GOT3 (cell line): ENCODE results near the gene MREG.
"Not testable (repeated sequence)": the region's sequence is repeated elsewhere in the genome, so short reads cannot be mapped to it uniquely, and the experiment has no call there.

ENCODE experiments used
- DNase-seq: peaks from one replicate; lab custom pipeline; 2025; ENCODE audit warnings: mixed read lengths; lab: John Stamatoyannopoulos, UW

The MREG gene

DNA sequence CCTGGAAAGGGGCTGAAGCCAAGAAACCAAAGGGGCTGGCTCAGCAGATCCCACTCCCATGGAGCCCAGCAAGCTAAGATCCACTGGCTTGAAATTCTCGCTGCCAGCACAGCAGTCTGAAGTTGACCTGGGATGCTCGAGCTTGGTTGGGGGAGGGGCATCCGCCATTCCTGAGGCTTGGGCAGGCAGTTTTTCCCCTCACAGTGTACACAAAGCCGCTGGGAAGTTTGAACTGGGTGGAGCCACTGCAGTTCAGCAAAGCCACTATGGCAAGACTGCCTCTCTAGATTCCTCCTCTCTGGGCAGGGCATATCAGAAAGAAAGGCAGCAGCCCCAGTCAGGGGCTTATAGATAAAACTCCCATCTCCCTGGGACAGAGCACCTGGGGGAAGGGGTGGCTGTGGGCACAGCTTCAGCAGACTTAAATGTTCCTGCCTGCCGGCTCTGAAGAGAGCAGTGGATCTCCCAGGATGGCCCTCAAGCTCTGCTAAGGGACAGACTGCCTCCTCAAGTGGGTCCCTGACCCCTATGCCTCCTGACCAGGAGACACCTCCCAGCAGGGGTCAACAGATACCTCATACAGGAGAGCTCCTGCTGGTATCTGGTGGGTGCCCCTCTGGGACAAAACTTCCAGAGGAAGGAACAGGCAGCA, 24.7 kb downstream of the MREG start:
- not testable (repeated sequence) for DNase-seq

DNA sequence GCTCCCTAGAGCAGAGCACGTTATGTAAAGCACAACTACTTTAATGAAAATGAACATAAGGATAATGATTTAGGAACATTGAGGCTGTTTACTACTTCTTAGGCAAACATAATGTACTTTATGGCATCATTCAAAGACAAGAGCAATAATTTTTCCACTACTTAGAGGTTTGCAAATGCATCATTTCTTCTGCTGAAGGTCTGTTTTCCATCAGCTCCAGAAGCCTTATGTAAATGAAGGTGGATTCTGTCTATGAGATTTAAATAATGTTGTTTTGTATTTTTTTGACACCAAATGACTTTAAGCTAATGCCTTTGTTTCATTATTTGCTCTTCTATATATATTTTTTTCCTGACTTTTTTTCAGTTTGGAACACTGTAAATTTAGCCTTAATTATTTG, 28.1 kb downstream of the MREG start:
- DNase-seq, result no peak

DNA sequence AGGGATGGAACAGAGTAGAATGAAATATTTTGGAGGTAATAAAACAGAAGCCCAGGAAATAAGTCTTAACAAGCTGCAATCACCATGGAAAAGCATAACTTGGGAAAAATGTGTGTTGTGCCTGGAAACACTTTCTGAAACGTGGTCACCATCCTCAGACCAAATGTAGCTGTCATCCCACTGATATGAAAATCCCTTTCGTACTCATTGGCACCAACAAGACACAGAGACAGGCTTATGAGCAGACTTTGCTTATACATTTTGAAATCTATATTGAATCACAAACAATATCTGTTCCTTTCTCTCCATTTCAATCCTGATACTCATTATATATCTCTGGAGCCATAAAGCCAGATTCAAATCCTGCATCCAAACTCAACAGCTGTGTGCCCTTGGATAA, 28.7 kb downstream of the MREG start:
- DNase-seq, result no peak

DNA sequence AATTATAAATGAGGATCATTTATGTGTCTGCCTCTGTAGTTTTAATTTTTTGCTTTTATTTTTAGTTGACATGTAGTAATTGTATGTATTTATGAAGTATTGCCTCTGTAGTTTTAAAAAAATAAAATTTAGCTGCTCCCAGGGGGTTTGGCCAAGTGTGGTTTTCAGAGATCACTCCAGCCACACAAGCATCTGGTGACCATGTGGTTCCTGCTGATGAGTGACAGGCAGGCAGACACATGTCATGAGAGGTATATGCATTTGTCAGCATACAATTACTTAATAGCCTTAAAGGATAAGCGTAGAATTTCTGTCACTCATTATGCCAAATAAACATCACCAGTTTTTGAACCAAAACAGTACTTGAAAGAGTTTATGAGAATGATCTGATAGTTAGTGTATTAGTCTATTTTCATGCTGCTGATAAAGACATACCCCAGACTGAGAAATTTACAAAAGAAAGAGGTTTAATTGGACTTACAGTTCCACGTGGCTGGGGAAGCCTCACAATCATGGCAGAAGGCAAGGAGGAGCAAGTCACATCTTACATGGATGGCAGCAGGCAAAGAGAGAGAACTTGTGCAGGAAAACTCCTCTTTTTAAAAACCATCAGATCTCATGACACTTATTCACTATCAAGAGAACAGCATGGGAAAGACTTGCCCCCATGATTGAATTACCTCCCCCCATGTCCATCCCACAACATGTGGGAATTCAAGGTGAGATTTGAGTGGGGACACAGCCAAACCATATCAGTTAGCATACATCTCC, 29.6 kb downstream of the MREG start:
- DNase-seq, result no peak

DNA sequence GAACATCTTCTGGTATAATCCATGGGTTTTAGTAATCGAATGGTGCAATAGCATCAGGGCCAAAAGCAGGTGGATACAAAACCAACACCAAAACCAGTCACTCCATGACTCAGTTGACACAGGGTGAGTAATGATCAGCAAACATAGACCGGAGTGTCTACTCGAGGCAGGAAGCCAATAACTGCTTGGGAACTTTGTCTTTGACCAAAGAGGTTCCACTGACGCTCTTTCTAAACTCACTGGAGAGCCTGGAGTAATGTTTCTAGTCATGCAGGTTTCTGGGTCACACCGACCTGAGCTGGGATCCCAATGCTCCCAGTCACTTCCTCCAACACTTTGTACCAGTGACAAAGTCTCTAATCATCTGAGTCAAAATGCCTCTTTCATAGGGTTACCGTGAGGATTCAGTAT, 30.9 kb downstream of the MREG start:
- no peak for DNase-seq

DNA sequence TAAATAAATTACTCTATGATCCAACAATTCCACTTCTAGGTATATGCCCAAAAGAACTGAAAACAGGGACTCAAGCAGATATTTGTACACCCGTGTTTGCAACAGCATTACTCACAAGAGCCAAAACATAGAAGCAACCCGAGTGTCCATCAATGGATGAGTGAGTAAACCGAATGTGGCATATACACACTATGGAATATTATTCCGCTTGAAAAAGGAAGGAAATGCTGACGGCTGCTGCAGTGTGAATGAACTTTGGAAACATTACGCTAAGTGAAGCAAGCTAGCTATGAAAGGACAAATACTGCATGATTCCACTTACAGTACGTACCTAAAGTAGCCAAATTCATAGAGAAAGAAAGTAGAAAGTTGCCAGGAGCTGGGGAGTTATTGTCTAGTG, 32.2 kb downstream of the MREG start:
- DNase-seq, result no peak

DNA sequence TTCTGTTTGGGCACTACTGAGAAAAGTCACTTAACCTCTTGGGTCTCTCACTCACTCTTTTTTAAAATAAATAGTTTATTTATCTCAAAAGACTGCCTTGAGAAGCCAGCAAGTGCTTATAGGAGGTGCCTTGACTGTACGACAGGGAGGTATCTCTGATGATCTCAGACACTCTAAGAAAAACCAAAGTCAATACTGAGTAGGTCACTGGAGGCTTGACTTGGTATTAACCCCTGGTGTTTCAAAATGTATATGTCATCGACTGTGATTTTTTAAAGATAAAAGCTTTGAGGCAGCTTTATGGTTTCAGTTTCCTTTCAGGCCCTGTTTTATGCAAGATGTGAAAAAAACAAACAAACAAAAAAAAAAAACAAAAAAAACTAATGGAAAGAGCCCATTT, 33.7 kb downstream of the MREG start:
- no peak for DNase-seq

DNA sequence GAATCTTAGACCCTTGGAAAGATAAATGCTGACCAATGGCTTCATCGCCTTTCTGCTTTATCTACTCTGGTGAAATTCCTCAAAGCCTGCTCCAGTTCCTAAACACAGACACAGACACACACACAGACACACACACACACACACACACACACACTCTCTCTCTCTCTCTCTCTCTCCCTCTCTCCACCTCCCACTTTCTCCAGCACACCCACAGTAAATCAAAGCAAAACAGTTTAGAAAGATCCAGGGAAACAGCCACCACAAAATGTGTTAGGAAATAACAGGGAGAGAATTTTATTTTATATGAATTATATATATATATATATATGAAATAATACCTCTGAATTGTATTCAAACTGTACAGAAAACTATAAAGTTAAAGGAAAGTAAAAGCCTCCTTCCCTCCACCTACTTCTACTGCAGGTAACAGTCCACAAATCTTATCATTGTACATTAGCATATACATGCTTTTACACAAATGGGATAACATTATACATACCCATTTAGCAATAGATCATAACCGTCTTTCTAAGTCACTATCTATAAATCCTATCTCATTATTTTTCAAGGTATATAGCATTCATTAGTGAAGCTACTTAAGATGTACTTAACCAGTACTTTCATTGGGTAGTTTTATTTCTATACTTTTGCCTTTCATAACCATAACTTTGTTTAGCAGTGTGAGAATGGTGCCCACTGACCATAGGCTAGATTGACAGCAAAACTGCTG, 38.5 kb downstream of the MREG start:
- DNase-seq, result no peak

DNA sequence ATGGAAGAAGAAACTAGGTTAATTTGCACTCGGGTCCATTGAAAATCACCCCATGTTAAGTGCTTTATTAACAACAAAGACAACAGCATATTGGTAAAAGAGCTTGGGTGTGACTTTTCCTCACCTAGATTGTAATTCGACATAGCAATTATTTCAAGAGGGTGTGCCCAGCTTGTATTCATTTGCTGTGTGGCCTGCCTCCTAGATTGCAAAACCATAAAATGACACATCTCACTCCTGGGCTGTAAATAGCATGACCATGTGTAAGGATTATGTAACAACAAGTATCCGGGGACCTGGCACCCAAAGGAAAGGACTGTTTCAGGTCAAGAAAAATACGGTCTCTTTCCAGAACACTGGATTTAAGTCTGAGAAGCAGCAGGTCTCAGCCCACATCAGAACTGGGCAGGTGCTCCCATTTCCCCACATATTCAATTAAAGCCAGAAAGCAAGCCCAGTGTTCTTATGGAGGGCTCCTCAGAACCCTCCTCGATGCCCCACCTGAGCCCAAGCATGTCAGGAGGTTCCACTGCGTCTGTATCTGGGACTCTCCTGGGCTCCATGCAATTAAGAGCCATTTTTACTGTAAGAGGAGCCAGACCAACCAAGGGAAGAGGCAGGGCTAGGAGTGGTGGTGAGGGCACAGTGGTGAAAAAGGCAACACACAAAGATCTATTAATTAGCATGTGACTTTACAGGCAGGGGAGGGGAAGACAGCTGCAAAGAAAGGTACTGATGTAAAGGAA, 39.2 kb downstream of the MREG start:
- DNase-seq, result no peak

DNA sequence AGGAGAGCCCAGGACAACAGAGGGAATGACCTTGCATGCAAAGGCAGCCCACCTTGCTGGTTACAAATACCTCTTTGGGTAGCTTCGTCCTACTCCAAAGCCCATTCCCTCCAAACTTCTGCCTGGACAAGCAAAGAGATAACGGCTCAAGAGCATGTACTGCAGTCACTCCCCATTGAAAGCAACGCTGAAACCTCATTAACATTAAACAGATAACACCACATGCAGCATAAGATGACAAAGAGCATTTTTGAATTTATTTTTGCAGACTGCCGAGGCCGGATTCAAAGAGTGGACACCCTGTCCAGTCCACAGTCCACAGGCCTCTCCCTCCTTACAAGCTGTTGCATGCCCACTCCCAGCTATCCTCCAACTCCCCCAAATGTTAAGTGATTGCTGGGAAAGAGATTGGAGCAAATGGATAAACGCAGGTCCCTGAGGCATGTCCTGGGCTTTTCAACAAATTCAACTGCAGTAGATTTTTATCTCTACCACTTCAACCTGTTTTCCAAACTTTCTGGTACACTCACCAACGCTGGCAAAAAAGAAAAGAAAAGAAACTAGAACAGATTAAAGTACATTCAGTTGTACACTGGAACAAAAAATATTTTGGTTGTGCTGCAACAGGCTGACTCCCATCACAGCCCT, 40.1 kb downstream of the MREG start:
- no peak for DNase-seq

DNA sequence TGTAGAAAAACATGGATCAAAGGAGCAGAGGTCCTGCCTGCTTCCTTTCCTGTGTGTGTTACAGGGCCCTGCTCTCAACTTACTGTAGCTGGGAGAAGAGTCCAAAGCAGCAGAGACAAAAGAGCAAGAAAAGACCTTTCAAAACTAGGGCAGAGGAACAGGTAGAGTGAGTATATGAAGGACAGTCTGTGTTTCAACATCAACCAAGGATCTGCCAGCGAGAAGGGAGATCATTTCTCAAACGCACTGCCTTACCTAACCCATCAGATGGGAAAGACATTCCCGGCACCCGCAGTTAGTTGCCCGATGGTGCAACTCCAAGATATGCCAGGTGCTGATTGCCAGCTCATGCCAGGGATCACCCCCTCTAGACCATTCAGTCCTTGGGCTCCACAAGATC, 41.7 kb downstream of the MREG start:
- no peak for DNase-seq

DNA sequence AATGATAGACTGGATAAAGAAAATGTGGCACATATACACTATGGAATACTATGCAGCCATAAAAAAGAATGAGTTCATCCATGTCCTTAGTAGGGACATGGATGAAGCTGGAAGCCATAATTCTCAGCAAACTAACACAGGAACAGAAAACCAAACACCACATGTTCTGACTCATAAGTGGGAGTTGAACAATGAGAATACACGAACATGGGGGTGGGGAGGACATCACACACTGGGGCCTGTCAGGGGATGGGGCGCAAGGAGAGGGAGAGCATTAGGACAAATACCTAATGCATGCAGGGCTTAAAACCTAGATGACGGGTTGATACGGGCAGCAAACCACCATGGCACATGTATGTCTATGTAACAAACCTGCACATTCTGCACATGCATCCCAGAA, 42.5 kb downstream of the MREG start:
- not testable (repeated sequence) for DNase-seq

DNA sequence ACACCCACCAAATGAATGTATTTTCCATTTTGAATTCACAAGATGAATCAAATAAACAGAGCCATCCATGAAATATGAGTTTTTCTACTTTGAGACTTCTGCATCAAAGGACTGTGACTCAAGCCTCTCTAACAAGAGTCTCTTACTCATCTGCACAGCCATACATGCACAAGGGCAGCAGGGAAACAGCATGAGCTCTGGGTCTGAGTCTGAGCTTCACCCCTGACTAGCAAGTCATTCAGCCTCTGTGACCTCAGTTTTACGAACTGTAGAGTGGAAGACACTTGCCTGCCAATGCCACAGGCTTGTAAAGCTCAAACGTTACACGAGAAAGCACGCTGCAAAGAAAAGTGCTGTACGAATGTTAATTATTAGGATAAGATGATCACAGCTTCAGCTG, 42.9 kb downstream of the MREG start:
- DNase-seq, result no peak

DNA sequence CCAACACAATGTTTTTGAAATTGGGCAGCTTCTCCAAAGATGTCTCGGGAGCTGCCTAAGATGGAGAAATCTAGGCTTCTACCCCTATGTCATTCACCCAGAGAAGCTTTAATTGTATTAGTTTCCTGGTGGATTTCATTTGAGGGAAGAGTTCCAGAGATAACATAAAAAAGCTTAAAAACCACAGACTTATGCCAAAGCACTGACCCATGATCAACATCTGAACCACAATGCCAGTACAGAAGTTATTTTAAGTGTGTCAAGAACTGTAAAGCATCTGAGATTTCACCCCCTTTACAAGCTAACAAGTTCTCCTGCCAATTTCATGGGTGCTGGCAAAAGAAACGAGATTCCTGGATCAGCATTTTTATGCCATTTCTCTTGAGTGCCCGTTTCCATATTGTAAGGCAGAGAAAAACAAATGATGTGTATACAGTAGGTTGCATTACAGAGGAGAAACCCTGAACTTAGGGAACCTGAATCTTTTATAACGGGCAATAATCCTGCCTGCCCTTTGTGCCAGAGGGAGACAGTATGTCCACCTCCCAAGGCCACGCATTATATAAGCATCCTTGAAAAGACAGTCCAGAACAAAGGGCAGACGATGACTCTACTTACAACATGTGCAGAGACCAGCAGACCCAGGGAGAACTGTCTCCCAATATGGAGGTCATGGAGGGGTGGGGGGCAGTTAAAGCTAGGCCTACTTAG, 44.1 kb downstream of the MREG start:
- no peak for DNase-seq

DNA sequence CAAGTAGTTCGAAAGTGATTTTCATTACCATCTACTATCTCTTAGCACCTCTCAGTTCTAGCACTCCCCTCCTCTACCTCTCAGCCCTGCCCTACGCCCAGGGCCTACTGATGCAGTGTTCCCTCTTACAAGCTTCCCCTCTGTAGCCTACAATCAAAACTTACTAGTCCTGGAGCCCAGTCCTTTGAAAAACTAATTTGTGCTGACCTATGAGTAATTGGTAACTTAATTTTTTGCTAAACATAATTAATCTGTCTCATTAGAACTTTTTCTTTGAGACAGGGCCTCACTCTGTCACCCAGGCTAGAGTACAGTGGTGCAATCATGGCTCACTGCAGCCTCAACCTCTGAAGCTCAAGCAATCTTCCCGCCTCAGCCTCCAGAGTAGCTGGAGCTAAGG, 44.9 kb downstream of the MREG start:
- DNase-seq, result no peak

DNA sequence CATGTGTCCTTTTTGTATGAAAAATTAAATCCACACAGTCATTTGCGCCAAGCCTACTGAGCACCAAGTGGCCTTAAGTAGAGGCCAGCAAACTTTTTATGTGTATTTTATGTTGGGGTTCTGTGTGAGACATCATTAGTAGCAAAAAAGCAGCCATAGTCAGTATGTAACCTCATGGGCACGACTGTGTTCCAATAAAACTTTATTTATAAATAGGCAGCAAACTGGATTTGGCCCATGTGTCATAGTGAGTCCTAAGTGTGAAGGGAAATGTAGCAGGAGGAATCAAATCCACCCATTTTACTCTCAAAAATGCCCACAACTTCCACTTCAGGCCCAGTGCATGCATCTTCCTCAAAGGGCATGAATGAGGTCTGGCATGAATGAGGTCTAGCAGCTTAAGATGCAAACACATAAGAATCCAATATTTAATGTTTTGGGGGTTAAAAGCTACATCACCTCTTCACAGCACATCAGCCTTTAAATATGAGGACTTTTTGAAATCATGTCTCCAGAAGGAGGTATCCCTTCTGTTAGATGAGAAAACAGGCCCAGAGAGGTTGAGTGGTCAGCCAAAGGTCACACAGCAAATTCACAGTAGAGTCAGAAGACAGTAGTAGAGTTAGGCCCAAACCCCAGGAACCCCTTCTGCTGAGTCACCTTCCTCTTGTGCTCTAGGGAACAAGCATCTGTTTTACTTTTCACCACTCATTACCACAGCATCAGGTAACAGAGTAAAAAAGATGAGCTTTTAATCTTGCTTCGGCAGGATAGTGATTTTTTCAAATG, 45.6 kb downstream of the MREG start:
- no peak for DNase-seq

DNA sequence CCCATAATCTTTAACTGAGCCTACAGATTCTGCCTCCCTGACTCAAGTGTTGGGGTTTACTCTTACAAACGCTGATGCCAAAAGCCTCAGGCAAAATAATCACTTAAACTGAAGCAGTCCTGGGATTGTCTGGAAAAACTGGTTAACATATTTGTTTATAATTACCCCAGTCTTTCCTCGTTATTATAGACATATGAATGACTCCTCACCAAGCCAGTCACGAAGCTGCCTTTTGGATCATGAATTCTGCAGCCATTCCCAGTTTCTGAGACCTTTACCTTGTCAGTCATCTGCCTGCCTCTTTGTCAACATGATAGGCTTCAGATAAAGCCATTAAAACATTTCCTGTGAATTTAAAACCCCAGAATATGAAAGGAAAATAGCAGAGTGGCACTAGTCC, 46.4 kb downstream of the MREG start:
- no peak for DNase-seq

DNA sequence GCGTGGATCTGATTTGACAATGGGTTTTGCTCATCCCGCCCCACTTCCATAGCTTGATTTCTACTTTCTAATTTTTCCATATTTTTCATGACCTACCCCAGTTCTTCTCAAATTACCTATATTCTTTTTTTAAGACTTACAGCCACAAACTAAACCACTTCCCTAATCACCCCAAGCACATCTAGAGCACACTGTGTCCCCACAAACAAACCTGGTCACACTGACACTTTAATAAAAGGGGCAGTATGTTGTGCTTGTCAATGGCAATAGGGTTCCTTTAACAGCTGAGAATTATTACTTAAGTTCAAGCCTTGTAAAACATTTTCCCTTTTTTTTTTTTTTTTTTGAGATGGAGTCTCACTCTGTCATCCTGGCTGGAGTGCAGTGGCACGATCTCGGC, 47.1 kb downstream of the MREG start:
- no peak for DNase-seq

DNA sequence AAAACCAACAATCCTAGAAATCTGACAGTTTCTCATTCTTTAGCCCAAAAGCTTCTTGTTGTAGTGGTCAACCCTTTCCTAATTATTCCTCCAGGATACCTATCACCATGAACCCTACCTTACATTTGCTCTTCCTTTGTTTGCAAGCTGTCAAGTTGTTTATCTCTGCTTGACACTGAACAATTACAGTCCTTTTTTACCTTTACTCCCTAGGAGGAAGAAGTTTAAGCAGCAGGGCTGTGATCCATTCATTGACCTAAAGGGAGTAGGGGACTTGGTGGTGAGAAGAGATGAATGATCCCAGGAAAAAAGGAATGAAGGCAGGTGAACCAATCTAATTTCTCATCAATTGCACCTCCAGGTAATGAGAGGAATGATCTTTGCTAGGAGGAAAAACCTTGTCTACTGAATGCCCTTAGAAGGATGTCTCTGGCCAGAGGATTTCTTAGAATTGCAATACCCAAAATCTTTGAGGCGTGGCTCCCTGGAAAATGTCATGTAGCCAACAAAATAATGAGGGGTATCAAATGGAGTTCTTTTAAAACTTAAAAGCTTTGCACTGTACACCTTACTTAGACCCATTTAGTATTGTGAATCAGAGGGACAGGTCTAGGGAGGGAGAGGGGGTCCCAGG, 47.7 kb downstream of the MREG start:
- no peak for DNase-seq

DNA sequence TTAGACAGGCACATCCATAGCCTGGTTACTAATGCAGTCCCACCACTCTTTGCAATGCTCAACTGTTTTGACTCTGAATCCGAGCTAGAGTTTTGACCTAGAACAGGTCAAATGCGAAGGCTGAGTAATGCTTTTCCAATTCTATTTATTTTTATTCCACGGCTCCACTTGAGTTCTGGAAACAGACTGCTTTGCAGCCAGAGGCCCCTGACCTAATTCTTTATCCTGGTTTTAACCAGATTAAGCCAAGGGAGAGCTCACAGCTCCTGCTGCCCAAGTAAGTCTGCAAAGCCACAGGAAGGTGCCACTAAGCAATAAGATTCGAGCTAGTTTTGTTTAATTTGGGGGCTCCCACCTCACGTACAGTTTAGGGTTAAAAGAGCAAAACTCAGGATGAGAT, 51.4 kb downstream of the MREG start:
- no peak for DNase-seq
